Measurements from ENCODE around the gene MCOLN2.

MCOLN2 gene

DNA sequence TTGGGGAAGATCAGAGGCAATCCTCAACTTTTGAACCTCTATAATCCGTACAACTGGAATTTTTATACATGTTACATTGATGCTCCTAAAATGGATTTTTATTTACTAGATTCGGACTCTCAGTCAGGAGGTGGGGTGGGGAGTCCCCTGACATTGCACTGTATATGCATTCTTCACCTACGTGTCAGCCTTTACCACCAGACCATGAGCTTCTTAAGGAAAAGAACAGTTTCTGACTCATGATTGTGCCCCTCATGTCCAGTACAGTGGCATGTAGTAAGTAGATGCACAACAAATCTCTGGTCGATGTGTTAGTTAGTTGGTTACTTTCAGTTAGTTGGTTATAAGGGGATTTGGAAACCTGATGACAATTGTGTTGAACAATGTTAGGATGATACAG is 119.3 kb downstream of the MCOLN2 start:
- TF ChIP-seq, protein P1, sequence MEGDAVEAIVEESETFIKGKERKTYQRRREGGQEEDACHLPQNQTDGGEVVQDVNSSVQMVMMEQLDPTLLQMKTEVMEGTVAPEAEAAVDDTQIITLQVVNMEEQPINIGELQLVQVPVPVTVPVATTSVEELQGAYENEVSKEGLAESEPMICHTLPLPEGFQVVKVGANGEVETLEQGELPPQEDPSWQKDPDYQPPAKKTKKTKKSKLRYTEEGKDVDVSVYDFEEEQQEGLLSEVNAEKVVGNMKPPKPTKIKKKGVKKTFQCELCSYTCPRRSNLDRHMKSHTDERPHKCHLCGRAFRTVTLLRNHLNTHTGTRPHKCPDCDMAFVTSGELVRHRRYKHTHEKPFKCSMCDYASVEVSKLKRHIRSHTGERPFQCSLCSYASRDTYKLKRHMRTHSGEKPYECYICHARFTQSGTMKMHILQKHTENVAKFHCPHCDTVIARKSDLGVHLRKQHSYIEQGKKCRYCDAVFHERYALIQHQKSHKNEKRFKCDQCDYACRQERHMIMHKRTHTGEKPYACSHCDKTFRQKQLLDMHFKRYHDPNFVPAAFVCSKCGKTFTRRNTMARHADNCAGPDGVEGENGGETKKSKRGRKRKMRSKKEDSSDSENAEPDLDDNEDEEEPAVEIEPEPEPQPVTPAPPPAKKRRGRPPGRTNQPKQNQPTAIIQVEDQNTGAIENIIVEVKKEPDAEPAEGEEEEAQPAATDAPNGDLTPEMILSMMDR (IDR thresholded peaks at IDR 0.05; ENCODE audit: insufficient read depth, low read length, missing control alignments): no peak
- DNase-seq (ENCODE audit: low read depth, low spot score): peak; percentile 33
- CTCF ChIA-PET: interaction anchor here (1.0 kb wide), 1 partner anchor 8 kb away, joined by 3 read pairs; no protein-coding TSS in a partner anchor
- no peak overlapping the region for H3K4me3 ChIP-seq (ENCODE audit: low read depth, low read length)
- POLR2A ChIA-PET: no interaction called here

DNA sequence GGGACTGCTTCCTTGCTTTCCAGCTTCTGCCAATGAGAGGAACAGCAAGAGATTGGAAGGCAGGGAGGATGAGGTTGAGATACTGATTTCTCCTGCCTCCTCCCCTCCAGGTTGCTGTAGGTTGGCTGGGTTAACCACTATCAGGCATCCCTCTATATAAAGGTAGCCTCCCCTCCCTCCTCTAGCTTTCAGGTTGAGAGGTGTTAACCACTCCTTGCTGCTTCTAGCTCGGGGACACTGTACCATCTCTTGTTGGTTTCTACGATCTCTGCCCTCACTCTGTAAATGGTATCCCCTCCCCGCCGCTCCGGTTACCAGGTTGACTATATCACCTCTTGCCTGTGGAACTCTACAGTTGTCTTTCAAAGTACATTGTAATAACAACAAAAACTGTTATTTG is 120.6 kb downstream of the MCOLN2 start:
- H3K4me3 ChIP-seq (ENCODE audit: low read depth, low read length): no peak overlapping the region
- no peak for DNase-seq (ENCODE audit: low read depth, low spot score)
- CTCF ChIA-PET: no interaction called here
- POLR2A ChIA-PET: no interaction called here
- TF ChIP-seq, protein P1 (IDR thresholded peaks at IDR 0.05; ENCODE audit: insufficient read depth, low read length, missing control alignments): no peak
